GM19043 (cell line): Measurements from ENCODE around the gene PARP4.
"Not testable (repeated sequence)": the region's sequence is repeated elsewhere in the genome, so short reads cannot be mapped to it uniquely, and the experiment has no call there.

ENCODE experiments used
- ATAC-seq: cut with Tn5 transposase; IDR thresholded peaks from one replicate; pipeline ENCODE4 v1.9.1; 2021; ENCODE audit warnings: low read depth; ENCODE audit not compliant: unreplicated experiment

PARP4 gene

GRCh38 chr13:24458736-24459135 lies 53.8 kb downstream of the PARP4 start:
- ATAC-seq, result no peak

GRCh38 chr13:24456396-24456795 lies 56.2 kb downstream of the PARP4 start:
- no peak for ATAC-seq

- ATAC-seq, result no peak
Measured at GRCh38 chr13:24454056-24454455, 58.5 kb downstream of the PARP4 start.

GRCh38 chr13:24452044-24452443 lies 60.5 kb downstream of the PARP4 start:
- ATAC-seq, result no peak

GRCh38 chr13:24450530-24450929 lies 62.0 kb downstream of the PARP4 start:
- no peak for ATAC-seq

GRCh38 chr13:24444851-24445250 lies 67.7 kb downstream of the PARP4 start:
- ATAC-seq, result not testable (repeated sequence)

GRCh38 chr13:24443366-24443765 lies 69.2 kb downstream of the PARP4 start:
- no peak for ATAC-seq

GRCh38 chr13:24426045-24426444 lies 86.5 kb downstream of the PARP4 start:
- ATAC-seq, result not testable (repeated sequence)

GRCh38 chr13:24419668-24420067 lies 92.9 kb downstream of the PARP4 start:
- ATAC-seq, result not testable (repeated sequence)

GRCh38 chr13:24407844-24408243 lies 104.7 kb downstream of the PARP4 start:
- ATAC-seq, result no peak

- no peak for ATAC-seq
Measured at GRCh38 chr13:24406524-24406923, 106.1 kb downstream of the PARP4 start.

- no peak for ATAC-seq
Measured at GRCh38 chr13:24396821-24397220, 115.8 kb downstream of the PARP4 start.

GRCh38 chr13:24392972-24393371 lies 119.6 kb downstream of the PARP4 start:
- ATAC-seq, result no peak

- not testable (repeated sequence) for ATAC-seq
Measured at GRCh38 chr13:24391771-24392683, 120.6 kb downstream of the PARP4 start.

GRCh38 chr13:24390795-24391194 lies 121.8 kb downstream of the PARP4 start:
- not testable (repeated sequence) for ATAC-seq

GRCh38 chr13:24389506-24389905 lies 123.1 kb downstream of the PARP4 start:
- ATAC-seq, result no peak

- ATAC-seq, result not testable (repeated sequence)
Measured at GRCh38 chr13:24388743-24389142, 123.8 kb downstream of the PARP4 start.

GRCh38 chr13:24386816-24387708 lies 125.5 kb downstream of the PARP4 start:
- ATAC-seq, result no peak

GRCh38 chr13:24385902-24386301 lies 126.7 kb downstream of the PARP4 start:
- no peak for ATAC-seq

- ATAC-seq, result not testable (repeated sequence)
Measured at GRCh38 chr13:24384946-24385345, 127.6 kb downstream of the PARP4 start.

- not testable (repeated sequence) for ATAC-seq
Measured at GRCh38 chr13:24384091-24384490, 128.5 kb downstream of the PARP4 start.
